Peyer's patch (tissue), 4 donors: Measurements from ENCODE around the gene GBP5.

ENCODE experiments used
- POLR2A ChIP-seq, 2 donors: fragments of 450-650 bp; IDR thresholded peaks; one replicate each; pipeline ENCODE4 v1.5.1; 2017; ENCODE audit warnings: antibody characterized with exemption in 2 of 2, mild to moderate bottlenecking in 2 of 2, moderate library complexity in 2 of 2
- TF ChIP-seq, protein P1 (sequence below), 6 experiments: fragments of 450-650 bp in 4 of 6; fragments of 200-600 bp in 2 of 6; sonication (generic) in 1 of 6; IDR thresholded peaks; one replicate each; pipeline ENCODE4 v1.5.1; 2017 to 2019; ENCODE audit warnings: antibody characterized with exemption in 6 of 6, mild to moderate bottlenecking in 3 of 6, moderate library complexity in 1 of 6

DNA sequence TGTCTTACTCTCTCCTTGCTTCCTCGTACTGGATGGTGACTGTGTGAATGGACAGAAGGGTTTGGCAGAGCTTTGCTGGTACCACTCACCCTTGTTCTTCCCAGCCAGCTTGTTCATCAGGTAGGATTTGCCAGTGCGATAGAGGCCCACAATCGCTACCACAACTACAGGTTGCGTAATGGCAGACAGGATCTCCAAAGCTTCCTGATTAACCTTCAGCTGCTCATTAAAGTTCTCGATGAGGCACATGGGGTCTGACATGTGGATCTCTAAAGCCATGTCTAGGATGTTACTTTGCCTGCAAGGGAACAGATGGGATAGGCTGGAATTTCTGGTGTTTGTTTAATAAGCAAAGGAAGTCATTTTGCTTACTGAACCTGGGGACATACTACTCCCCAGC is 3.4 kb downstream of the GBP5 start:
- TF ChIP-seq, protein P1, sequence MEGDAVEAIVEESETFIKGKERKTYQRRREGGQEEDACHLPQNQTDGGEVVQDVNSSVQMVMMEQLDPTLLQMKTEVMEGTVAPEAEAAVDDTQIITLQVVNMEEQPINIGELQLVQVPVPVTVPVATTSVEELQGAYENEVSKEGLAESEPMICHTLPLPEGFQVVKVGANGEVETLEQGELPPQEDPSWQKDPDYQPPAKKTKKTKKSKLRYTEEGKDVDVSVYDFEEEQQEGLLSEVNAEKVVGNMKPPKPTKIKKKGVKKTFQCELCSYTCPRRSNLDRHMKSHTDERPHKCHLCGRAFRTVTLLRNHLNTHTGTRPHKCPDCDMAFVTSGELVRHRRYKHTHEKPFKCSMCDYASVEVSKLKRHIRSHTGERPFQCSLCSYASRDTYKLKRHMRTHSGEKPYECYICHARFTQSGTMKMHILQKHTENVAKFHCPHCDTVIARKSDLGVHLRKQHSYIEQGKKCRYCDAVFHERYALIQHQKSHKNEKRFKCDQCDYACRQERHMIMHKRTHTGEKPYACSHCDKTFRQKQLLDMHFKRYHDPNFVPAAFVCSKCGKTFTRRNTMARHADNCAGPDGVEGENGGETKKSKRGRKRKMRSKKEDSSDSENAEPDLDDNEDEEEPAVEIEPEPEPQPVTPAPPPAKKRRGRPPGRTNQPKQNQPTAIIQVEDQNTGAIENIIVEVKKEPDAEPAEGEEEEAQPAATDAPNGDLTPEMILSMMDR (IDR thresholded peaks at IDR 0.05), result no peak
- no peak for TF ChIP-seq POLR2A (IDR thresholded peaks at IDR 0.05)
